Upper lobe of left lung (tissue), 6 donors: Measurements from ENCODE around the gene R3HDM4. TPM values are rescaled to one million over a fixed set of nuclear protein-coding genes. Genes with fewer than 3 reads are reported as not detected.

Source experiments
- ATAC-seq, 2 donors: fragments of 200-7000 bp; cut with Tn5 transposase; one replicate each; pipeline ENCODE4 v1.9.1; 2022; ENCODE audit warnings: mild to moderate bottlenecking in 2 of 2, moderate library complexity in 2 of 2; ENCODE audit not compliant: low FRiP score in 2 of 2
- DNase-seq, 2 donors: peaks; one replicate each; pipeline ENCODE4 v3.0.0-alpha.2; 2019 to 2020
- H3K27ac ChIP-seq, 4 donors: fragments of 200-600 bp; sonication (generic); one replicate each; pipeline ENCODE4 v1.5.1; 2016 to 2019
- H3K27me3 ChIP-seq, 4 donors: fragments of 200-600 bp; sonication (generic); one replicate each; pipeline ENCODE4 v1.5.1; 2017 to 2019
- H3K36me3 ChIP-seq, 4 donors: fragments of 200-600 bp; sonication (generic); one replicate each; pipeline ENCODE4 v1.5.1; 2016 to 2019
- H3K4me1 ChIP-seq, 4 donors: fragments of 200-600 bp; sonication (generic); one replicate each; pipeline ENCODE4 v1.5.1; 2018 to 2019
- H3K4me3 ChIP-seq, 4 donors: fragments of 200-600 bp; sonication (generic); one replicate each; pipeline ENCODE4 v1.5.1; 2017 to 2019; ENCODE audit warnings: mild to moderate bottlenecking in 2 of 4, moderate library complexity in 1 of 4
- H3K9me3 ChIP-seq, 4 donors: fragments of 200-600 bp; sonication (generic); one replicate each; pipeline ENCODE4 v1.5.1; 2018 to 2019
- CTCF ChIP-seq, 6 experiments: fragments of 450-650 bp in 4 of 6; fragments of 200-600 bp in 2 of 6; sonication (generic) in 2 of 6; IDR thresholded peaks; one replicate each; pipeline ENCODE4 v1.5.1; 2016 to 2019; ENCODE audit warnings: antibody characterized with exemption in 6 of 6
- EP300 ChIP-seq, 4 donors: sonication (generic); formaldehyde crosslinking; IDR thresholded peaks; one replicate each; pipeline ENCODE4 v1.5.1; 2017; ENCODE audit warnings: antibody characterized with exemption in 4 of 4, control low read depth in 2 of 4
- POLR2A ChIP-seq, 4 donors: fragments of 450-650 bp; IDR thresholded peaks; one replicate each; pipeline ENCODE4 v1.5.1; 2016 to 2017; ENCODE audit warnings: antibody characterized with exemption in 4 of 4, mild to moderate bottlenecking in 2 of 4
- POLR2AphosphoS5 ChIP-seq, 2 donors: sonication (generic); formaldehyde crosslinking; IDR thresholded peaks; one replicate each; pipeline ENCODE4 v1.5.1; 2017; ENCODE audit warnings: antibody characterized with exemption in 2 of 2
- WGBS, 2 donors: methylation state at CpG; one replicate each; pipeline ENCODE4 v1.1.5; 2017 to 2018; 5-methylcytosine and 5-hydroxymethylcytosine counted together
- total RNA-seq, 6 donors: library from RNA; depleted of rRNA in 4 of 6; stranded (reverse); fragments of >200 nt in 4 of 6; gene quantifications; one replicate each; pipeline versions ENCODE4 v1.1.0 to v1.2.1, GENCODE V29; 2016 to 2021
- donor health status: DM: no; HTN: no; CAD: no; lungs with moderate emphysema.
- donor health status: DM: no; HTN: yes; CAD: no; lungs with severe emphysema.

The R3HDM4 gene
- total RNA-seq, 6 donors from 2014 or later, result 39.6 to 71.2 (median 63.3) TPM

- Histone ChIP-seq H3K27me3 (peaks cover 3 to 45% (median 36%) of the 10 kb centered on the region in 4 donors), H3K27ac (no peak overlapping the region), H3K36me3 (no peaks in the 10 kb centered on the region), H3K4me1 (peaks cover 39 to 54% (median 42%) of the 10 kb centered on the region in 4 donors), H3K9me3 (no peaks in the 10 kb centered on the region), H3K4me3 (peak overlapping the region in 3 of 4 donors; percentile 22 to 43 (median 36))
- ATAC-seq (no peak), DNase-seq (no peak)
- no peak for TF ChIP-seq POLR2AphosphoS5 (IDR thresholded peaks at IDR 0.05)
- TF ChIP-seq CTCF (IDR thresholded peaks at IDR 0.05), result no peak
- TF ChIP-seq EP300 (IDR thresholded peaks at IDR 0.05), result no peak
- TF ChIP-seq POLR2A (IDR thresholded peaks at IDR 0.05), result no peak
- WGBS, 2 donors, result 21 to 73% methylated on average over 6 to 30 of the region's 35 CpGs
Observed at GRCh38 chr19:916645-917322, 3.8 kb upstream of the R3HDM4 start.

GRCh38 chr19:912181-913079, 589 bp downstream of the R3HDM4 start:
- DNase-seq (peak in 1 of 2 donors; percentile 86), ATAC-seq (no peak)
- TF ChIP-seq POLR2AphosphoS5 (IDR thresholded peaks at IDR 0.05), result no peak
- TF ChIP-seq CTCF (IDR thresholded peaks at IDR 0.05), result no peak
- TF ChIP-seq POLR2A (IDR thresholded peaks at IDR 0.05), result no peak
- TF ChIP-seq EP300 (IDR thresholded peaks at IDR 0.05), result no peak
- WGBS, 2 donors, result 1 to 2% methylated on average over 19 to 20 of the region's 69 CpGs
- peak overlapping the region; percentile 79 to 97 (median 84) for H3K4me3 ChIP-seq
- H3K27me3 ChIP-seq, result peaks cover 1 to 11% (median 8%) of the 10 kb centered on the region in 4 donors
- no peaks in the 10 kb centered on the region for H3K9me3 ChIP-seq
- H3K4me1 ChIP-seq, result peaks cover 21 to 36% (median 34%) of the 10 kb centered on the region in 4 donors
- peak overlapping the region; percentile 86 to 100 (median 96) for H3K27ac ChIP-seq
- H3K36me3 ChIP-seq, result no peaks in the 10 kb centered on the region

- Histone ChIP-seq H3K9me3 (no peaks in the 10 kb centered on the region), H3K27me3 (peaks cover 0 to under 1% (median 0%) of the 10 kb centered on the region in 4 donors), H3K27ac (peak overlapping the region in 2 of 4 donors; percentile 98 to 100), H3K36me3 (no peaks in the 10 kb centered on the region), H3K4me1 (peaks cover 13 to 29% (median 26%) of the 10 kb centered on the region in 4 donors), H3K4me3 (peak overlapping the region in 2 of 4 donors; percentile 82 to 97)
- WGBS, 2 donors, result 87 to 93% methylated on average over 47 to 54 of the region's 54 CpGs
- TF ChIP-seq EP300 (IDR thresholded peaks at IDR 0.05) (no peak), POLR2A (IDR thresholded peaks at IDR 0.05) (no peak), CTCF (IDR thresholded peaks at IDR 0.05) (no peak), POLR2AphosphoS5 (IDR thresholded peaks at IDR 0.05) (no peak)
- DNase-seq (peak in 1 of 2 donors; percentile 83), ATAC-seq (no peak)
Observed at GRCh38 chr19:911197-912033, 1.6 kb downstream of the R3HDM4 start.

GRCh38 chr19:907183-907853, 5.7 kb downstream of the R3HDM4 start:
- Histone ChIP-seq H3K4me1 (peaks cover 9 to 24% (median 21%) of the 10 kb centered on the region in 4 donors), H3K27ac (peak overlapping the region; percentile 4 to 91 (median 76)), H3K27me3 (no peaks in the 10 kb centered on the region)

More at GRCh38 chr19:907183-907853, 5.7 kb downstream of the R3HDM4 start:
- DNase-seq, result peak; percentile 45 to 58
- H3K36me3 ChIP-seq, result no peaks in the 10 kb centered on the region
- H3K9me3 ChIP-seq, result no peaks in the 10 kb centered on the region
- TF ChIP-seq CTCF (IDR thresholded peaks at IDR 0.05) (no peak), EP300 (IDR thresholded peaks at IDR 0.05) (no peak), POLR2AphosphoS5 (IDR thresholded peaks at IDR 0.05) (no peak), POLR2A (IDR thresholded peaks at IDR 0.05) (no peak)
- 81 to 96% methylated on average over 3 to 14 of the region's 14 CpGs for WGBS, 2 donors
- no peak for ATAC-seq
- H3K4me3 ChIP-seq, result no peak overlapping the region
